Measurements from ENCODE around the gene CDC42SE2. TPM values are rescaled to one million over a fixed set of nuclear protein-coding genes. Genes with fewer than 3 reads are reported as not detected.

Gene CDC42SE2
- total RNA-seq, 1 donor from 2014 or later, result 41.2 TPM

GRCh38 chr5:131221008-131221703 lies 42.7 kb upstream of the CDC42SE2 start:
- no peak for TF ChIP-seq CTCF (IDR thresholded peaks at IDR 0.05; ENCODE audit: insufficient read depth, low read length, poor library complexity, severe bottlenecking)
- Histone ChIP-seq H3K4me3 (ENCODE audit: low read depth, low read length) (no peak overlapping the region), H3K36me3 (ENCODE audit: control insufficient read depth, insufficient read depth, low read length) (no peaks in the 10 kb centered on the region), H3K27me3 (ENCODE audit: control insufficient read depth, insufficient read depth, low read length) (no peaks in the 10 kb centered on the region)
- DNase-seq (ENCODE audit: low read depth), result no peak

- no peak for TF ChIP-seq CTCF (IDR thresholded peaks at IDR 0.05; ENCODE audit: insufficient read depth, low read length, poor library complexity, severe bottlenecking)
- no peak for DNase-seq (ENCODE audit: low read depth)
- H3K36me3 ChIP-seq (ENCODE audit: control insufficient read depth, insufficient read depth, low read length), result no peaks in the 10 kb centered on the region
- H3K4me3 ChIP-seq (ENCODE audit: low read depth, low read length), result no peak overlapping the region
- no peaks in the 10 kb centered on the region for H3K27me3 ChIP-seq (ENCODE audit: control insufficient read depth, insufficient read depth, low read length)
Observed at GRCh38 chr5:131221888-131222287, 42.0 kb upstream of the CDC42SE2 start.

- H3K27me3 ChIP-seq (ENCODE audit: control insufficient read depth, insufficient read depth, low read length), result no peaks in the 10 kb centered on the region
- TF ChIP-seq CTCF (IDR thresholded peaks at IDR 0.05; ENCODE audit: insufficient read depth, low read length, poor library complexity, severe bottlenecking), result no peak
- no peak for DNase-seq (ENCODE audit: low read depth)
- no peak overlapping the region for H3K4me3 ChIP-seq (ENCODE audit: low read depth, low read length)
- H3K36me3 ChIP-seq (ENCODE audit: control insufficient read depth, insufficient read depth, low read length), result no peaks in the 10 kb centered on the region
Observed at GRCh38 chr5:131222731-131223130, 41.1 kb upstream of the CDC42SE2 start.

- no peak for DNase-seq (ENCODE audit: low read depth)
- Histone ChIP-seq H3K36me3 (ENCODE audit: control insufficient read depth, insufficient read depth, low read length) (no peaks in the 10 kb centered on the region), H3K27me3 (ENCODE audit: control insufficient read depth, insufficient read depth, low read length) (no peaks in the 10 kb centered on the region), H3K4me3 (ENCODE audit: low read depth, low read length) (no peak overlapping the region)
- TF ChIP-seq CTCF (IDR thresholded peaks at IDR 0.05; ENCODE audit: insufficient read depth, low read length, poor library complexity, severe bottlenecking), result no peak
Observed at GRCh38 chr5:131223751-131224386, 40.0 kb upstream of the CDC42SE2 start.

- Histone ChIP-seq H3K27me3 (ENCODE audit: control insufficient read depth, insufficient read depth, low read length) (no peaks in the 10 kb centered on the region), H3K4me3 (ENCODE audit: low read depth, low read length) (no peak overlapping the region), H3K36me3 (ENCODE audit: control insufficient read depth, insufficient read depth, low read length) (no peaks in the 10 kb centered on the region)
- no peak for DNase-seq (ENCODE audit: low read depth)
- TF ChIP-seq CTCF (IDR thresholded peaks at IDR 0.05; ENCODE audit: insufficient read depth, low read length, poor library complexity, severe bottlenecking), result no peak
Observed at GRCh38 chr5:131224387-131225201, 39.3 kb upstream of the CDC42SE2 start.

All from kidney epithelial cell (primary cell).